Neuronal stem cell (in vitro differentiated cells): Measurements from ENCODE around the gene PIP5K1C.

Experiments used
- DNase-seq: peaks from one replicate; pipeline ENCODE4 v3.0.0-alpha.2; 2013; ENCODE audit warnings: low spot score
- H2AFZ ChIP-seq: one replicate; pipeline ENCODE4 v1.6.1; 2013; ENCODE audit warnings: mild to moderate bottlenecking, low read length, inconsistent platforms
- H2AK5ac ChIP-seq: 2 replicates; pipeline ENCODE4 v1.6.1; 2013; ENCODE audit warnings: low read depth, mild to moderate bottlenecking, inconsistent platforms, low read length, moderate library complexity, mixed read lengths
- H2BK120ac ChIP-seq: 2 replicates; pipeline ENCODE4 v1.6.1; 2013; ENCODE audit warnings: low read depth, mild to moderate bottlenecking, inconsistent platforms, low read length, moderate library complexity, mixed read lengths
- H2BK12ac ChIP-seq: one replicate; pipeline ENCODE4 v1.6.1; 2013; ENCODE audit warnings: low read length, inconsistent platforms
- H2BK15ac ChIP-seq: 2 replicates; pipeline ENCODE4 v1.6.1; 2013; ENCODE audit warnings: mild to moderate bottlenecking, low read length, inconsistent platforms, mixed read lengths
- H2BK5ac ChIP-seq: one replicate; pipeline ENCODE4 v1.6.1; 2013; ENCODE audit warnings: inconsistent platforms, mild to moderate bottlenecking, low read length, moderate library complexity
- H3K14ac ChIP-seq: one replicate; pipeline ENCODE4 v1.6.1; 2013; ENCODE audit warnings: low read length, inconsistent platforms
- H3K18ac ChIP-seq: 2 replicates; pipeline ENCODE4 v1.6.1; 2013; ENCODE audit warnings: low read length, inconsistent platforms
- H3K23ac ChIP-seq: 2 replicates; pipeline ENCODE4 v1.6.1; 2013; ENCODE audit warnings: low read depth, mild to moderate bottlenecking, mixed read lengths, low read length, inconsistent platforms; ENCODE audit not compliant: poor library complexity
- H3K27ac ChIP-seq: replicated peaks from 3 replicates; pipeline ENCODE4 v1.5.1; 2013; ENCODE audit warnings: low read length, inconsistent platforms
- H3K27me3 ChIP-seq, 3 experiments: 2 replicates each; pipeline ENCODE4 v1.6.1; 2013; ENCODE audit warnings: low read length in 3 of 3, mild to moderate bottlenecking in 2 of 3, inconsistent platforms in 1 of 3, low read depth in 1 of 3, mixed read lengths in 1 of 3, moderate library complexity in 1 of 3; ENCODE audit not compliant: control insufficient read depth in 3 of 3, insufficient read depth in 3 of 3
- H3K36me3 ChIP-seq, 2 donors: replicated peaks in 1 of 2; 2 replicates each; pipeline ENCODE4 v1.6.1; 2013; ENCODE audit warnings: low read length in 2 of 2; ENCODE audit not compliant: control insufficient read depth in 2 of 2, insufficient read depth in 2 of 2
- H3K4ac ChIP-seq: 2 replicates; pipeline ENCODE4 v1.6.1; 2013; ENCODE audit warnings: inconsistent platforms, mild to moderate bottlenecking, low read length, moderate library complexity
- H3K4me1 ChIP-seq, 2 donors: 1 replicate in 1 of 2; 2 replicates in 1 of 2; pipeline ENCODE4 v1.6.1; 2013; ENCODE audit warnings: low read length in 2 of 2, low read depth in 1 of 2; ENCODE audit not compliant: control insufficient read depth in 2 of 2, insufficient read depth in 1 of 2
- H3K4me2 ChIP-seq: one replicate; pipeline ENCODE4 v1.6.1; 2013; ENCODE audit warnings: mild to moderate bottlenecking, low read length, inconsistent platforms; ENCODE audit not compliant: insufficient read depth, poor library complexity, severe bottlenecking
- H3K4me3 ChIP-seq, 2 donors: 2 replicates each; pipeline ENCODE4 v1.5.1; 2013; ENCODE audit warnings: low read length in 2 of 2, mild to moderate bottlenecking in 2 of 2, inconsistent platforms in 1 of 2, moderate library complexity in 1 of 2
- H3K79me1 ChIP-seq: one replicate; pipeline ENCODE4 v1.6.1; 2013; ENCODE audit warnings: low read depth, mild to moderate bottlenecking, inconsistent platforms, low read length, moderate library complexity
- H3K9ac ChIP-seq: one replicate; pipeline ENCODE4 v1.6.1; 2013; ENCODE audit warnings: mild to moderate bottlenecking, low read depth, low read length, inconsistent platforms; ENCODE audit not compliant: poor library complexity
- H3K9me3 ChIP-seq, 2 donors: replicated peaks in 1 of 2; 2 replicates each; pipeline versions ENCODE3 to v1.6.1; 2013; ENCODE audit warnings: low read length in 2 of 2, mild to moderate bottlenecking in 2 of 2, inconsistent platforms in 1 of 2, low read depth in 1 of 2, mixed read lengths in 1 of 2, moderate library complexity in 1 of 2; ENCODE audit not compliant: control insufficient read depth in 2 of 2, insufficient read depth in 1 of 2
- H4K8ac ChIP-seq: one replicate; pipeline ENCODE4 v1.6.1; 2013; ENCODE audit warnings: low read depth, mild to moderate bottlenecking, inconsistent platforms, low read length, moderate library complexity
- H4K91ac ChIP-seq: one replicate; pipeline ENCODE4 v1.6.1; 2013; ENCODE audit warnings: low read length, low read depth, mild to moderate bottlenecking, inconsistent platforms; ENCODE audit not compliant: poor library complexity
- WGBS, 2 donors: extraction: QIAGEN DNeasy Blood & Tissue Kit; methylation state at CpG; one replicate each; pipeline ENCODE4 v1.1.7; 2013; ENCODE audit warnings: missing lambda C conversion rate in 2 of 2, mixed read lengths in 1 of 2; ENCODE audit not compliant: insufficient read length in 2 of 2, insufficient replicate concordance in 1 of 2; ENCODE audit errors: extremely low coverage in 2 of 2; 5-methylcytosine and 5-hydroxymethylcytosine counted together

The PIP5K1C gene

DNA sequence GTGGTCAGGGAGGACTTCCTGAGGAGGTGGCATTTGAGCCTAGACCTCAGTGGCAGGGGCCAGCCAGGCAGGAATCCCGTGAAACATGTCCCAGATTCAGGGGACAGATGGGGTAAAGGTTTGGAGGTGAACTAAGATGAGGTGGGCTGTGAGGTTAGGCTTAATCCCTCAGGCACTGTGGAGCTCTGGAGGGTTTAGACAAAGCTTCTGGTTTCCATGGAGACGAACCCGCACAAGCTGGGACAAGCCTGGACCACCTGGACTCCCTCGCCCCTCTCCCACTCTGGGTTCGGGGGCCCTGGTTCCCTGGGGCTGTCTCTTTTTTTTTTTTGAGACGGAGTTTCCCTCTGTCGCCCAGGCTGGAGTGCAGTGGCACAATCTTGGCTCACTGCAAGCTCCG is 23.6 kb upstream of the PIP5K1C start:
- no peak for DNase-seq
- no peak overlapping the region for H3K23ac ChIP-seq
- no peak overlapping the region for H3K27ac ChIP-seq
- no peak overlapping the region for H2BK12ac ChIP-seq
- no peak overlapping the region for H3K18ac ChIP-seq
- WGBS, 2 donors: no CpG with 5 or more reads among the region's 8 CpGs
- H2BK120ac ChIP-seq: no peak overlapping the region
- H3K4me3 ChIP-seq: no peak overlapping the region
- no peak overlapping the region for H2AK5ac ChIP-seq
- H3K14ac ChIP-seq: no peak overlapping the region
- H2BK15ac ChIP-seq: no peak overlapping the region
- H3K4me2 ChIP-seq: no peak overlapping the region
- H2BK5ac ChIP-seq: no peak overlapping the region
- H3K9ac ChIP-seq: no peak overlapping the region
- H3K9me3 ChIP-seq: no peaks in the 10 kb centered on the region
- no peaks in the 10 kb centered on the region for H3K36me3 ChIP-seq
- peaks cover 0 to 29% (median 5%) of the 10 kb centered on the region in 3 experiments for H3K27me3 ChIP-seq
- H3K4ac ChIP-seq: no peak overlapping the region
- H3K79me1 ChIP-seq: peaks cover 2% of the 10 kb centered on the region
- no peak overlapping the region for H2AFZ ChIP-seq
- no peak overlapping the region for H4K8ac ChIP-seq
- H4K91ac ChIP-seq: no peak overlapping the region
- peaks cover 6 to 17% of the 10 kb centered on the region in 2 donors for H3K4me1 ChIP-seq

DNA sequence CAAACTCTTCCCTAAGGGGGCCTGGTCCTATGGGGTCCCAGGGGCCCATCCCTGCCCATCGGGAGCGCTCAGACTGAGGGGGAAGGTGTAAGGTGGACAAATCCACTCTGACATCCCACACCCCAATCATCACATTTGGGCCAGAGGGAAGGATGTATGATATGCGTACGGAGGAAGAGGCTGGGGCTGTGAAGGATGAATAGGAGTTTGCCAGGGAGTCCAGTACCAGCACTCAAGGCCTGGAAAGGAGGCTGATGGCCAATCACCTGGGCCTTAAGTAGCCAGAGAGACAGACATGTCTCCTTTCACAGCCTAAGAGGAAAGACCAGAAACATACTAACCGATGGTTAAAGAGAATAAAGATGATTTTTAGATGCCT is 22.8 kb upstream of the PIP5K1C start:
- Histone ChIP-seq H2BK120ac (no peak overlapping the region), H2BK12ac (no peak overlapping the region), H3K23ac (peak overlapping the region; percentile 57), H3K9ac (no peak overlapping the region), H3K27me3 (peaks cover 0 to 29% (median 5%) of the 10 kb centered on the region in 3 experiments), H3K18ac (no peak overlapping the region), H3K4me1 (peaks cover 6 to 17% of the 10 kb centered on the region in 2 donors), H3K79me1 (peaks cover 2% of the 10 kb centered on the region), H3K4me3 (no peak overlapping the region), H3K27ac (no peak overlapping the region), H4K8ac (no peak overlapping the region), H3K9me3 (no peaks in the 10 kb centered on the region), H2AK5ac (no peak overlapping the region), H3K14ac (no peak overlapping the region), H2BK5ac (no peak overlapping the region), H2AFZ (no peak overlapping the region), H2BK15ac (peak overlapping the region; percentile 56), H4K91ac (no peak overlapping the region), H3K4ac (no peak overlapping the region), H3K36me3 (no peaks in the 10 kb centered on the region), H3K4me2 (no peak overlapping the region)
- DNase-seq: no peak
- WGBS, 2 donors: no CpG with 5 or more reads among the region's 5 CpGs

DNA sequence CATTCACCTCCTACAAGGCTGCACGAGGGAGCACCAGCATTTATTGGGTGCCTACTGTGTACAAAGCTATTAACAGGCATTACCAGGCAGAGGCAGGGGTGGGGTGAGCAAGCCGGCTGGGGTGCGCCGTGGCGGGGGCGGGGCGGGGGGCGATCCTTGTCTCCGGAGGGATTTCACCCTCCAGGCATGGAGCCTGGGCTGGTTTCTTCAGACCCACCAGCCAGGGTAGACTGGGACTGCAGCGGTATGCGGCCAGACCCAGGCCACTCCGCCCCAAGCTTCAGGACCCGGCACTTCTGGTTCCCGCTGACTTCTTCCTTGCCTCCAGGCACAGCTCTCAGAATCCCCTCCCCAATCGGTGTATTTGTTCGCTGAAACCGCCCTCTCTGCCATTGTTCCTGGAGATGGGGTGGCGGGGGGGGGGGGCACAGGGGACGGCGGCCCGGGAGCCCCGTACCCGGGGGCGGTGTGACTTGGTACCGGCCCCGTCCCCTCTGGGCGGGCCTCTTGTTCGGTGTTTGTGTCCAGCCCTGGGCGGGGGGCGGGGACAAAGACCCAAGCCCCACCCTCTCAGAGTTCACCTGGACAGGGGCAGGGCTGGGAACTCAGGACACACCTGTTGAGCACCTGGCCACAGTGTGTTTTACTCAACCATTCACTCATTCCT is 22.3 kb upstream of the PIP5K1C start:
- H3K27ac ChIP-seq: no peak overlapping the region
- peaks cover 2% of the 10 kb centered on the region for H3K79me1 ChIP-seq
- H3K4me3 ChIP-seq: peak overlapping the region in 1 of 2 donors; percentile 74
- no peaks in the 10 kb centered on the region for H3K9me3 ChIP-seq
- peak overlapping the region; percentile 39 for H2BK5ac ChIP-seq
- no peak overlapping the region for H4K91ac ChIP-seq
- H2AK5ac ChIP-seq: peak overlapping the region; percentile 90
- peaks cover 0 to 29% (median 5%) of the 10 kb centered on the region in 3 experiments for H3K27me3 ChIP-seq
- WGBS, 2 donors: no CpG with 5 or more reads among the region's 30 CpGs
- H2BK15ac ChIP-seq: peak overlapping the region; percentile 56
- no peak overlapping the region for H4K8ac ChIP-seq
- DNase-seq: no peak
- peaks cover 6 to 17% of the 10 kb centered on the region in 2 donors for H3K4me1 ChIP-seq
- peak overlapping the region; percentile 60 for H3K9ac ChIP-seq
- H2BK12ac ChIP-seq: peak overlapping the region; percentile 30
- peak overlapping the region; percentile 97 for H3K14ac ChIP-seq
- H3K36me3 ChIP-seq: no peaks in the 10 kb centered on the region
- H3K4me2 ChIP-seq: peak overlapping the region; percentile 75
- no peak overlapping the region for H3K4ac ChIP-seq
- H2AFZ ChIP-seq: peak overlapping the region; percentile 15
- H3K23ac ChIP-seq: peak overlapping the region; percentile 57
- H3K18ac ChIP-seq: peak overlapping the region; percentile 59
- no peak overlapping the region for H2BK120ac ChIP-seq

DNA sequence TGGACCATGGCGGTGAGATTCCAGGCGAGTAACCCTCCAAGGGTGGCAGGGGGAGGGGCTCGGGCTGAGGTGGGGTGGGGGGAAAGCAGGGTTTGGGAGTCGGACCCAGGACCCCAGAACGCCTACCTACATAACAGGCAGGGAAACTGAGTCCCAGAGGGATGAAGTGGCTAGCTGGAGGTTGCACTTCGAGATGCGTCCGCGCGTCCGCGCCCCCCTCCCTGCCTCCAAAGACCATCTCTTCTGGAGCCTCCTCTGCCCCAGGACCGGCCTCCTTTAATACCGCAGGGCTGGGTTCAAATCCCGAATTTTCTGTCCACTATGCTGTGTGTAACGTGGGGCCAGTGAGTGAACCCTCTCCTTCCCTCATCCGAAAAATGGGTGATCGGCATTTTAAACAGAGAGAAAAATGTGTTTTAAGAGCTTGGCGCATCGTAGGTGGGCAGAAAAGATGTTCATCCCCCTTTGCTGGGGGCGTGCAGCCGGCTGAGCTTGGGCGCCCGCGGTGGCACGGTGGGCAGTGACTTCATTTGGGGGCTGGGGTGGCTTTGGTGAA is 21.7 kb upstream of the PIP5K1C start:
- H2BK5ac ChIP-seq: peak overlapping the region; percentile 39
- no peak overlapping the region for H3K4ac ChIP-seq
- no peaks in the 10 kb centered on the region for H3K36me3 ChIP-seq
- peak overlapping the region; percentile 65 for H3K23ac ChIP-seq
- no peak overlapping the region for H4K8ac ChIP-seq
- peaks cover 6 to 17% of the 10 kb centered on the region in 2 donors for H3K4me1 ChIP-seq
- peak overlapping the region; percentile 15 for H2AFZ ChIP-seq
- peak overlapping the region; percentile 60 for H3K9ac ChIP-seq
- H3K9me3 ChIP-seq: no peaks in the 10 kb centered on the region
- H3K4me3 ChIP-seq: peak overlapping the region in 1 of 2 donors; percentile 74
- no CpG with 5 or more reads among the region's 26 CpGs for whole genome bisulfite sequencing, 2 donors
- H3K27me3 ChIP-seq: peaks cover 0 to 29% (median 5%) of the 10 kb centered on the region in 3 experiments
- no peak overlapping the region for H2BK120ac ChIP-seq
- H3K14ac ChIP-seq: peak overlapping the region; percentile 97
- H2BK15ac ChIP-seq: peak overlapping the region; percentile 75
- H2AK5ac ChIP-seq: peak overlapping the region; percentile 90
- peaks cover 2% of the 10 kb centered on the region for H3K79me1 ChIP-seq
- peak overlapping the region; percentile 30 for H2BK12ac ChIP-seq
- peak overlapping the region; percentile 75 for H3K4me2 ChIP-seq
- no peak overlapping the region for H4K91ac ChIP-seq
- no peak for DNase-seq
- H3K18ac ChIP-seq: peak overlapping the region; percentile 85
- H3K27ac ChIP-seq: no peak overlapping the region
